Neural progenitor cell (in vitro differentiated cells): ENCODE measurements around the gene CHTF18. TPM values are rescaled to one million over a fixed set of nuclear protein-coding genes. Genes with fewer than 3 reads are reported as not detected.

Experiments
- DNase-seq: peaks from one replicate; pipeline ENCODE4 v3.0.0-alpha.2; 2016; ENCODE audit warnings: low spot score
- H2AFZ ChIP-seq: fragments of 200-600 bp; sonication (generic); replicated peaks from 2 replicates; pipeline ENCODE4 v1.6.1; 2016; ENCODE audit warnings: antibody characterized with exemption
- H3F3A ChIP-seq: fragments of 200-600 bp; sonication (generic); 2 replicates; pipeline ENCODE4 v1.6.1; 2016; ENCODE audit warnings: antibody characterized with exemption, low read depth
- H3K27ac ChIP-seq: fragments of 200-600 bp; sonication (generic); 2 replicates; pipeline ENCODE4 v1.5.1; 2016; ENCODE audit warnings: mild to moderate bottlenecking
- H3K27me3 ChIP-seq: fragments of 200-600 bp; sonication (generic); 2 replicates; pipeline ENCODE4 v1.6.1; 2016; ENCODE audit warnings: mild to moderate bottlenecking, moderate library complexity
- H3K36me3 ChIP-seq: fragments of 200-600 bp; sonication (generic); 2 replicates; pipeline ENCODE4 v1.5.1; 2016
- H3K4me1 ChIP-seq: fragments of 200-600 bp; sonication (generic); 2 replicates; pipeline ENCODE4 v1.6.1; 2016; ENCODE audit warnings: mixed run types
- H3K4me2 ChIP-seq: fragments of 200-600 bp; sonication (generic); 2 replicates; pipeline ENCODE4 v1.6.1; 2016
- H3K4me3 ChIP-seq: fragments of 200-600 bp; sonication (generic); 2 replicates; pipeline ENCODE4 v1.5.1; 2016
- H3K79me2 ChIP-seq: fragments of 200-600 bp; sonication (generic); 2 replicates; pipeline ENCODE4 v1.6.1; 2016; ENCODE audit warnings: low read depth
- H3K9ac ChIP-seq: fragments of 200-600 bp; sonication (generic); 2 replicates; pipeline ENCODE4 v1.6.1; 2016
- H3K9me3 ChIP-seq: fragments of 200-600 bp; sonication (generic); 2 replicates; pipeline ENCODE4 v1.5.1; 2016; ENCODE audit warnings: low read depth
- H4K20me1 ChIP-seq: fragments of 200-600 bp; sonication (generic); 2 replicates; pipeline ENCODE4 v1.6.1; 2016; ENCODE audit warnings: low read depth
- H3K27ac Mint-ChIP-seq: 3 replicates; pipeline ENCODE4 v1.8.0; 2021; ENCODE audit warnings: mixed read lengths
- H3K27me3 Mint-ChIP-seq: 2 replicates; pipeline ENCODE4 v1.8.0; 2022; ENCODE audit warnings: low read depth, mild to moderate bottlenecking, inconsistent platforms, moderate library complexity, mixed read lengths; ENCODE audit not compliant: insufficient read depth
- H3K36me3 Mint-ChIP-seq: 3 replicates; pipeline ENCODE4 v1.8.0; 2021; ENCODE audit warnings: mixed read lengths
- H3K4me1 Mint-ChIP-seq: 3 replicates; pipeline ENCODE4 v1.8.0; 2021; ENCODE audit warnings: mixed read lengths
- H3K4me3 Mint-ChIP-seq: 3 replicates; pipeline ENCODE4 v1.8.0; 2021; ENCODE audit warnings: mild to moderate bottlenecking, moderate library complexity, mixed read lengths
- H3K9me3 Mint-ChIP-seq: 3 replicates; pipeline ENCODE4 v1.8.0; 2020; ENCODE audit warnings: mixed read lengths
- EZH2 ChIP-seq: fragments of 200-600 bp; sonication (generic); IDR thresholded peaks from 2 replicates; pipeline ENCODE4 v1.6.1; 2017; ENCODE audit warnings: antibody characterized with exemption, mild to moderate bottlenecking, moderate library complexity
- EZH2phosphoT487 ChIP-seq: fragments of 200-600 bp; sonication (generic); IDR thresholded peaks from 2 replicates; pipeline ENCODE4 v1.6.1; 2017; ENCODE audit warnings: antibody characterized with exemption
- total RNA-seq: library from RNA; depleted of rRNA; stranded (reverse); fragments of >200 nt; gene quantifications from 2 replicates; pipeline ENCODE4 v1.2.3, GENCODE V29; 2015; ENCODE audit warnings: low replicate concordance
- TF ChIP-seq, protein P1 (sequence below): fragments of 200-600 bp; sonication (generic); IDR thresholded peaks from 2 replicates; pipeline ENCODE4 v1.5.1; 2017; ENCODE audit warnings: antibody characterized with exemption, mild to moderate bottlenecking

Gene CHTF18
- total RNA-seq, result 35.6 and 124 TPM in 2 replicates

DNA sequence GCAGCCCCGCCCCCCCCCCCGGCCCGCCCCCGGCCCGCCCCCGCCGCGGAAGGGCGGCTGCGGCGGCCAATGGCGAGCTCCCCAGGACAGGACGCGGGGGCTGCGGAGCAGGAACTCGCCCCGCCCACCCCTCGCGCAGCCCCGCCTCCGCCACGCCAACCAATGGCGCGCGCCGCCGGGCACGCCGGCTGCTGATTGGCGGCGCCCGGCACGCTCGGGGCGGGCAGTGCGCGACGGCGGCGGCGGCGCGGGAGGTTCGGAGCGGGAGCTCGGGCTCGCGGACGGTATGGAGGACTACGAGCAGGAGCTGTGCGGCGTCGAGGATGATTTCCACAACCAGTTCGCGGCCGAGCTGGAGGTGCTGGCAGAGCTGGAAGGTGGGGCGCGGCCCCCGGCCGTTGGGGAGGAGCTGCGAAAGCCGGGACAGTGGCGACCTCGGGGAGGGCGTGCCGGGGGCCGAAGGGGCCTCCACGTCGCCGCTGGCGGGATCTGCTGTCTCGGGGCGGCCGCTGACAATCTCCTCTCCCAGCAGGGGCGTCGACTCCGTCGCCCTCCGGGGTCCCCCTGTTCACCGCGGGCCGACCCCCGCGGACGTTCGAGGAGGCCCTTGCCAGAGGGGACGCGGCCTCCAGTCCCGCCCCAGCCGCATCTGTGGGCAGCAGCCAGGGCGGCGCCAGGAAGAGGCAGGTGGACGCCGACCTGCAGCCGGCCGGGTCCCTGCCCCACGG lies at the start of gene CHTF18:
Gene CHTF18, plus strand, starts transcription at position 222 of the 728 bp plus-strand sequence. Its CDS starts 65 bp downstream, at position 287.
- H3K27me3 Mint-ChIP-seq, result peaks cover under 1% of the 10 kb centered on the region
- H3K4me3 Mint-ChIP-seq, result peak within 1 kb of the TSS; percentile 90
- H3K9ac ChIP-seq, result peak within 1 kb of the TSS; percentile 79
- H3K4me3 ChIP-seq, result peak within 1 kb of the TSS; percentile 99
- H3K27ac Mint-ChIP-seq, result no peak within 1 kb of the TSS
- peaks cover 6% of the 10 kb centered on the region for H3K36me3 Mint-ChIP-seq
- no peaks in the 10 kb centered on the region for H3K27me3 ChIP-seq
- peak within 1 kb of the TSS; percentile 100 for H3K4me2 ChIP-seq
- H4K20me1 ChIP-seq, result peaks cover 41% of the 10 kb centered on the region
- peak; percentile 97 for DNase-seq
- peaks cover 3% of the 10 kb centered on the region for H3F3A ChIP-seq
- TF ChIP-seq EZH2phosphoT487 (no peak), EZH2 (peak; percentile 49)
- TF ChIP-seq, protein P1, sequence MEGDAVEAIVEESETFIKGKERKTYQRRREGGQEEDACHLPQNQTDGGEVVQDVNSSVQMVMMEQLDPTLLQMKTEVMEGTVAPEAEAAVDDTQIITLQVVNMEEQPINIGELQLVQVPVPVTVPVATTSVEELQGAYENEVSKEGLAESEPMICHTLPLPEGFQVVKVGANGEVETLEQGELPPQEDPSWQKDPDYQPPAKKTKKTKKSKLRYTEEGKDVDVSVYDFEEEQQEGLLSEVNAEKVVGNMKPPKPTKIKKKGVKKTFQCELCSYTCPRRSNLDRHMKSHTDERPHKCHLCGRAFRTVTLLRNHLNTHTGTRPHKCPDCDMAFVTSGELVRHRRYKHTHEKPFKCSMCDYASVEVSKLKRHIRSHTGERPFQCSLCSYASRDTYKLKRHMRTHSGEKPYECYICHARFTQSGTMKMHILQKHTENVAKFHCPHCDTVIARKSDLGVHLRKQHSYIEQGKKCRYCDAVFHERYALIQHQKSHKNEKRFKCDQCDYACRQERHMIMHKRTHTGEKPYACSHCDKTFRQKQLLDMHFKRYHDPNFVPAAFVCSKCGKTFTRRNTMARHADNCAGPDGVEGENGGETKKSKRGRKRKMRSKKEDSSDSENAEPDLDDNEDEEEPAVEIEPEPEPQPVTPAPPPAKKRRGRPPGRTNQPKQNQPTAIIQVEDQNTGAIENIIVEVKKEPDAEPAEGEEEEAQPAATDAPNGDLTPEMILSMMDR, result no peak
- H2AFZ ChIP-seq, result peak within 1 kb of the TSS; percentile 63
- H3K36me3 ChIP-seq, result no peaks in the 10 kb centered on the region
- H3K9me3 ChIP-seq, result no peaks in the 10 kb centered on the region
- peaks cover 27% of the 10 kb centered on the region for H3K79me2 ChIP-seq
- H3K4me1 ChIP-seq, result peaks cover 7% of the 10 kb centered on the region
- no peaks in the 10 kb centered on the region for H3K9me3 Mint-ChIP-seq
- no peak within 1 kb of the TSS for H3K27ac ChIP-seq
- peaks cover 5% of the 10 kb centered on the region for H3K4me1 Mint-ChIP-seq

DNA sequence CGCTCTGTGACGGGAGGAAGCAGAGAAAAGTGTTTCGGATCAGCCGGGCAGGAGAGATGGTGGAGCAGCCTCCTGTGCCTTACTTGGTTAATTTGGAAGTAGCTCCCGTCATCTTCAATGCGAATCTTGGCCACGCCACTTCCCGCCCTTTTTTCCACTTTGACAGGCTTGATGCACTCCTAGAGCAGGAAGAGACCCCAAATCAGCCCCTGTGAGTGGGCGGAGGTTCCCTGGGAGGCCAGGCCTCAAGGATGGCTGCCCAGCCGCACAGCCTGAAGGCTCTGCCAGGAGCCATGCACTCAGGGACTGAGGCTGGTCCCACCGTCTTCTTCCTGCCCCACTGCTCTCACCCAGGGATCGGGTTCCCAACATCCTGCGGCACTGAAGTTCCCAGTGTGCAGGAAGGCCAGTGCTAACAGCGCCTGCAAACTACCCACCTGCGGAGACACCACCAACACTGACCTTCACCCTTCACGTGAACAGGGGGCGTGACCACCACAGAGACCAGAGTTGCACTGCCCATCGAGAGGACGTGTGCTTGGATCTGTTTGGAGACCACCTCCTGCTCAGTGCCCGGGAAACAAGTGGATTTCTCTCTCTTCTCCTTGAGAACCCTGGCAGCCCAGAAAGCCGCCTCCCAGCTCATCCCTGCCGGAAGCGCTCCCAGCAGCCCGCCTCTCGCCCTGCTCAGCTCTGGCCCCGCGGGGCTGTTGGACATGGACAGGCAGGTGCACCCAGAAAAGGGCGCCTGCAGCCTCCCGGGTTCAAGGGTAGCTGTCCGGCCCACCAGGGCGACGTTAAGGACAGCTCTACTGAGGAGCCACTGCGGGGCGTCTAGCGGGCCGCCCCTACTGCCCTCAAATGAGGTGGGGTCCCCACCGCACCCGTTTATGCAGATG lies 48.6 kb upstream of the CHTF18 start:
- peak overlapping the region; percentile 36 for H2AFZ ChIP-seq
- peaks cover 5% of the 10 kb centered on the region for H3K36me3 Mint-ChIP-seq

DNA sequence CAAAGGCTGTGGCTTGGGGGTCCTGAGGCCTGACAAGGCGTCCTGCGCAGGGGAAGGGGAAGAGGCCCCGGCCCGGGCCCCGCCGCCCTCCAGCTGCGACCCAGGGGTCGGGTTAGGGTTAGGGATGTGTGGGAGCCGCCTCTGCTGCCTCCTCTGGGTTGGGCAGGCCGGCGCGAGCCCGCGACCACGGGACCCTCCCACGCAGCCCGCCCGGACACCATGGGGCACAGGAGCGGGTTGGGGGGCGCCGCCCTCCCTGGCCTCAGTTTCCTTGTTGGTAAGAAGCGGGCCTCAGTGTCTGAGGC lies 48.0 kb upstream of the CHTF18 start:
- no peak for TF ChIP-seq EZH2
- TF ChIP-seq, protein P1, result no peak
- TF ChIP-seq EZH2phosphoT487, result no peak
- Histone ChIP-seq H3K36me3 (no peaks in the 10 kb centered on the region), H3K4me1 (peaks cover 5% of the 10 kb centered on the region), H4K20me1 (no peaks in the 10 kb centered on the region), H3K4me3 (peak overlapping the region; percentile 95), H3K9me3 (no peaks in the 10 kb centered on the region), H3F3A (peaks cover 4% of the 10 kb centered on the region), H3K79me2 (peaks cover 8% of the 10 kb centered on the region), H3K4me2 (peak overlapping the region; percentile 98), H3K27ac (no peak overlapping the region), H3K27me3 (no peaks in the 10 kb centered on the region), H2AFZ (peak overlapping the region; percentile 36), H3K9ac (peak overlapping the region; percentile 71)
- Mint-ChIP-seq H3K27ac (no peak overlapping the region), H3K4me3 (peak overlapping the region; percentile 85), H3K36me3 (peaks cover 2% of the 10 kb centered on the region), H3K9me3 (no peaks in the 10 kb centered on the region), H3K4me1 (peaks cover 8% of the 10 kb centered on the region), H3K27me3 (peaks cover 3% of the 10 kb centered on the region)
- peak; percentile 35 for DNase-seq

More for the DNA sequence above, 48.6 kb upstream of the CHTF18 start:
- DNase-seq, result no peak
- Histone ChIP-seq H3K9ac (peak overlapping the region; percentile 71), H3K79me2 (peaks cover 8% of the 10 kb centered on the region), H3K4me1 (peaks cover 5% of the 10 kb centered on the region), H3K4me2 (peak overlapping the region; percentile 98), H3K27me3 (no peaks in the 10 kb centered on the region), H3K4me3 (peak overlapping the region; percentile 95), H4K20me1 (no peaks in the 10 kb centered on the region), H3K36me3 (no peaks in the 10 kb centered on the region), H3K9me3 (no peaks in the 10 kb centered on the region), H3F3A (peaks cover 4% of the 10 kb centered on the region), H3K27ac (no peak overlapping the region)
- Mint-ChIP-seq H3K9me3 (no peaks in the 10 kb centered on the region), H3K27ac (no peak overlapping the region), H3K4me1 (peaks cover 8% of the 10 kb centered on the region), H3K27me3 (peaks cover 3% of the 10 kb centered on the region), H3K4me3 (peak overlapping the region; percentile 85)
- TF ChIP-seq EZH2phosphoT487, result no peak
- TF ChIP-seq, protein P1, result no peak
- TF ChIP-seq EZH2, result no peak
